NT2/D1 (cell line): Measurements from ENCODE around the gene RNF157.

ENCODE experiments used
- DNase-seq: peaks from one replicate; pipeline ENCODE4 v3.0.0-alpha.2; 2011; ENCODE audit warnings: low read depth, low spot score
- H3K27me3 ChIP-seq: 2 replicates; pipeline ENCODE4 v1.6.0; 2011; ENCODE audit warnings: mild to moderate bottlenecking; ENCODE audit not compliant: insufficient read length, insufficient read depth
- H3K36me3 ChIP-seq: 2 replicates; pipeline ENCODE4 v1.6.1; 2011; ENCODE audit warnings: mild to moderate bottlenecking, low read length, mixed read lengths; ENCODE audit not compliant: insufficient read depth, insufficient read length
- H3K4me1 ChIP-seq: 2 replicates; pipeline ENCODE4 v1.5.1; 2011; ENCODE audit not compliant: insufficient read depth, insufficient read length
- H3K4me3 ChIP-seq: 2 replicates; pipeline ENCODE4 v1.5.1; 2011; ENCODE audit warnings: low read depth; ENCODE audit not compliant: insufficient read length
- H3K9ac ChIP-seq: 2 replicates; pipeline ENCODE4 v1.6.0; 2011; ENCODE audit warnings: low read depth; ENCODE audit not compliant: insufficient read length
- H3K9me3 ChIP-seq: 2 replicates; pipeline ENCODE4 v1.5.1; 2011; ENCODE audit warnings: mild to moderate bottlenecking, low read length; ENCODE audit not compliant: insufficient read depth
- SUZ12 ChIP-seq: IDR thresholded peaks from 2 replicates; pipeline ENCODE4 v1.6.1; 2011; ENCODE audit not compliant: insufficient read length, insufficient read depth; ENCODE audit errors: extremely low read depth
- YY1 ChIP-seq: IDR thresholded peaks from 2 replicates; pipeline ENCODE4 v1.6.1; 2011; ENCODE audit not compliant: insufficient read length, insufficient read depth
- ZNF274 ChIP-seq: IDR thresholded peaks from 2 replicates; pipeline ENCODE4 v1.6.1; 2011; ENCODE audit warnings: mild to moderate bottlenecking, low read depth, low read length

Gene RNF157

DNA sequence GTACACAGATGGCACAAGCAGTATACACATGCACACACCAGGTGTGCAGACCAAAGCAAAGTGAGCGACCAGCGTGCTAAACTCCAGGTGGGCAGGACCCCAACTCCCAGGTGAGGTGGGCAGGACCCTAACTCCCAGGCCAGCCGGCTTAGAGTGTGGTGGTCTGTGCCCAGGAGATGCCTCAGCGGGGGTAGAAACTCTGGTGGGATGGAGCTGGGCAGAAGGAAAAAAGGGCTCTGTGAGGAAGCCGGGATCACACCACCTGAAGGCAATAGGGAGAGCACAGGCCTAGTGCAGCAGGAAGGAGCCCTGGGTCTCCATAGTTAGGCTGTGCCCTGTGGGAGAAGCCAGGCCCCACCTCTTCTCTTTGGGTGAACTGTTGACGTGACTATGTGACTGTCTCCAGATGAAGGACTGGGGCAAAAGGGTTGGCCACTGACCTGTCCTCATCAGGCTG, 97.7 kb downstream of the RNF157 start:
- peaks cover 34% of the 10 kb centered on the region for H3K4me1 ChIP-seq
- no peak for DNase-seq
- H3K27me3 ChIP-seq = peaks cover 72% of the 10 kb centered on the region
- H3K9me3 ChIP-seq = no peaks in the 10 kb centered on the region
- no peak for TF ChIP-seq YY1
- TF ChIP-seq ZNF274 = no peak
- TF ChIP-seq SUZ12 = no peak
- H3K4me3 ChIP-seq = no peak overlapping the region
- H3K9ac ChIP-seq = no peak overlapping the region
- H3K36me3 ChIP-seq = no peaks in the 10 kb centered on the region

- Histone ChIP-seq H3K4me3 (peak overlapping the region; percentile 36), H3K4me1 (peaks cover 39% of the 10 kb centered on the region), H3K9ac (peak overlapping the region; percentile 57), H3K36me3 (no peaks in the 10 kb centered on the region), H3K27me3 (peaks cover 77% of the 10 kb centered on the region), H3K9me3 (no peaks in the 10 kb centered on the region)
- DNase-seq = no peak
- TF ChIP-seq YY1 (no peak), ZNF274 (no peak), SUZ12 (no peak)
Observed at GRCh38 chr17:76142039-76142584, 98.2 kb downstream of the RNF157 start.

- H3K9ac ChIP-seq = peak within 1 kb of the TSS; percentile 57
- no peaks in the 10 kb centered on the region for H3K9me3 ChIP-seq
- H3K4me1 ChIP-seq = peaks cover 42% of the 10 kb centered on the region
- peak within 1 kb of the TSS; percentile 36 for H3K4me3 ChIP-seq
- H3K27me3 ChIP-seq = peaks cover 81% of the 10 kb centered on the region
- peak; percentile 69 for TF ChIP-seq SUZ12
- no peak for TF ChIP-seq ZNF274
- no peak for TF ChIP-seq YY1
- no peaks in the 10 kb centered on the region for H3K36me3 ChIP-seq
- peak; percentile 83 for DNase-seq
Observed at GRCh38 chr17:76141212-76142038, 98.9 kb downstream of the RNF157 start, which contains the start of gene FOXJ1. Gene FOXJ1 (minus strand): TSS chr17:76141245. CDS start chr17:76140395, 850 bp downstream.

GRCh38 chr17:76140661-76141211, 99.6 kb downstream of the RNF157 start:
- peaks cover 45% of the 10 kb centered on the region for H3K4me1 ChIP-seq
- peaks cover 88% of the 10 kb centered on the region for H3K27me3 ChIP-seq
- peak overlapping the region; percentile 53 for H3K9ac ChIP-seq
- no peaks in the 10 kb centered on the region for H3K36me3 ChIP-seq
- TF ChIP-seq SUZ12 (no peak), ZNF274 (no peak), YY1 (no peak)
- DNase-seq = no peak
- H3K4me3 ChIP-seq = peak overlapping the region; percentile 27
- no peaks in the 10 kb centered on the region for H3K9me3 ChIP-seq

GRCh38 chr17:76139801-76140660, 100.3 kb downstream of the RNF157 start:
- Histone ChIP-seq H3K4me3 (peak overlapping the region; percentile 27), H3K9ac (peak overlapping the region; percentile 65), H3K4me1 (peaks cover 48% of the 10 kb centered on the region), H3K36me3 (no peaks in the 10 kb centered on the region), H3K27me3 (peaks cover 95% of the 10 kb centered on the region), H3K9me3 (no peaks in the 10 kb centered on the region)
- TF ChIP-seq ZNF274 (no peak), YY1 (no peak), SUZ12 (no peak)
- no peak for DNase-seq

GRCh38 chr17:76138896-76139752, 101.2 kb downstream of the RNF157 start:
- TF ChIP-seq SUZ12 (peak; percentile 75), YY1 (no peak)
- Histone ChIP-seq H3K4me1 (peaks cover 50% of the 10 kb centered on the region), H3K4me3 (peak overlapping the region; percentile 27)

More at GRCh38 chr17:76138896-76139752, 101.2 kb downstream of the RNF157 start:
- H3K9ac ChIP-seq = peak overlapping the region; percentile 34
- peaks cover 100% of the 10 kb centered on the region for H3K27me3 ChIP-seq
- DNase-seq = no peak
- no peaks in the 10 kb centered on the region for H3K9me3 ChIP-seq
- H3K36me3 ChIP-seq = no peaks in the 10 kb centered on the region
